GM21390 (cell line): ENCODE data around the gene SERPINB4.
A peak's percentile ranks its signal among the peaks of the same experiment; 100 is the strongest.

Experiments
- ATAC-seq: cut with Tn5 transposase; IDR thresholded peaks from one replicate; pipeline ENCODE4 v1.9.1; 2021; ENCODE audit not compliant: unreplicated experiment

Gene SERPINB4

GRCh38 chr18:63637703-63638102, 6.4 kb downstream of the SERPINB4 start:
- ATAC-seq = no peak

DNA sequence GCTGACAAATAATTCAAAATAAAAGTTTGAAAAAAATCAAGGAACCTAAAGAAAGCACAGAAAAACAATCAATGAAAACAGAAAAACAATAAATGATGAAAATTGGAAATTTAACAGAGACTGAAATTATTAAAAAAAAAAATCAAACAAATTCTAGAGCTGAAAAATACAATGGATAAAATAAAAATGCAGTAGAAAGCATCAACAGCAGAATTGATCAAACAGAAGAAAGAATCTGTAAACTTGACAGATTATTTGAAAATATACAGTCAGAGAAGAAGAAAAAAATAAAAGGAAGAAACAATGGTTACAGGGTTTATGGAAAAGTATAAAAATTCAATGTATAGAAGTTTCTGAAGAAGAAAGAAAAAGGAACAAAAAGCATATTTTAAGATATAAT, 16.2 kb downstream of the SERPINB4 start:
- ATAC-seq = no peak

DNA sequence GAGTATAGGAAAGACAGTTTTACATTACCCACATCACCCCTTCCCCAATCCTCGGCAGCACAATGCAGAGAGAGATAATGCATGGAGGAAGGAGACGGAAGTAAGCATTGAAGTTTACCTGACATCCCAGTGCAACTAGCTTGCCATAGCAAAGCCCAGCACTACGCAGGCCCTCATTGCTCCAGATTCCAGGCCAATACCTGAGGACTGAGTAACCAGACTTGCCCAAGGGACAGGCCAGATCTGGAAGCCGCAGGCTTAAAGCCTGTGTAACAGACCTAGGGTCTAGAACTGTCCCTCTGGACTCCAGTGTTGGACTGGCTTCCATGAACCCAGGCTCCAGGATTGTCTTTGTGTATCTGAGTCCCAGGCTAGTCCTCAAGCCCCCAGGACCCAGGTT, 17.6 kb downstream of the SERPINB4 start:
- ATAC-seq = no peak

DNA sequence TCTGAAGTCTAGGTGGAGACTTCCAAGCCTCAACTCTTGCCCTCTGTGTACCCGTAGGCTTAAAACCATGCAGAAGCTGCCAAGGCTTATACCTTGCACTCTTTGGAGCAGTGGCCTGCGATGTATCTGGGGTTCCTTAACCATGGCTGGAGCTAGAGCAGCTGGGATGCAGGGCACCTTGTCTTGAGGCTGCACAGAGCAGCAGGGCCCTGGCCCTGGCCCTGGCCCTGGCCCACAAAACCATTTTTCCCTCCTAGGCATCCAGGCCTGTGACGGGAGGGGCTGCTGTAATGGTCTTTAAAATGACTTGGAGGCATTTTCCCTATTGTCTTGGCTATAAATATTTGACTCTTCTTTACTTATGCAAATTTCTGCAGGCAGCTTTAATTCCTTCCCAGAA, 19.2 kb downstream of the SERPINB4 start:
- no peak for ATAC-seq

- no peak for ATAC-seq
Observed at GRCh38 chr18:63619661-63620060, 24.4 kb downstream of the SERPINB4 start.

DNA sequence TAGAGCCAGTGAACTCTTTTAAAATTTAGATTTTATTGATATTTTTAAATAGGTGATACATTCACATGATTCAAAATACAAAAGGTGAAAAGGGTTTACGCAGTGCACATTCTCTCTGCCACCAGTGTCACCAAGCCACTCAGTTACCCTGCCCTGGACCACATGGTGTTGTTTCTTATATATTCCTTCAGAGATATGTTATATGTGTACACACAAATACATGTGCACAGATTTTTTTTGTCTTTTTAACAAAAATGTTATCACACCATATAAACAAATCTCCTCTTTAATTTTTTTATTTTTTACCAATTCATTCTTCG, 26.2 kb downstream of the SERPINB4 start:
- ATAC-seq = no peak

- ATAC-seq = peak; percentile 87
Observed at GRCh38 chr18:63617049-63617914, 26.8 kb downstream of the SERPINB4 start.

DNA sequence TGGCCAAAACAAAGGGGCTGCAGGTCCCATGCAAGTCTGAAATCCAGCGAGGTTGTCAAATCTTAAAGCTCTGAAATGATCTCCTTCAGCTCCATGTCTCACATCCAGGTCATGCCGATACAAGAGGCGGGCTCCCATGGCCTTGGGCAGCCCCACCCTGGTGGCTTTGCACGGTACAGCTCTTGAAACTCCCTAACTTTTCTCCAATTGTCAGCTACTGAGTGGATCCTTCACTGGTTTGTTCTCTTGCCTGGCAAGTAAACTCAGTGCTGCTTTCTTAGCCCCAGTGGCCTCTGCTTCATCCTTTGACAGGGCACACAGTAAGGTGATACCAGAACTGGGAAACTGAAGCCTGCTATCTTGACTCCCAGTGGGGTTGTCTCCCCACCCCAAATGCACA, 30.6 kb downstream of the SERPINB4 start:
- ATAC-seq = no peak

GRCh38 chr18:63606526-63606925, 37.5 kb downstream of the SERPINB4 start:
- no peak for ATAC-seq

- no peak for ATAC-seq
Observed at GRCh38 chr18:63604791-63605567, 39.1 kb downstream of the SERPINB4 start.

DNA sequence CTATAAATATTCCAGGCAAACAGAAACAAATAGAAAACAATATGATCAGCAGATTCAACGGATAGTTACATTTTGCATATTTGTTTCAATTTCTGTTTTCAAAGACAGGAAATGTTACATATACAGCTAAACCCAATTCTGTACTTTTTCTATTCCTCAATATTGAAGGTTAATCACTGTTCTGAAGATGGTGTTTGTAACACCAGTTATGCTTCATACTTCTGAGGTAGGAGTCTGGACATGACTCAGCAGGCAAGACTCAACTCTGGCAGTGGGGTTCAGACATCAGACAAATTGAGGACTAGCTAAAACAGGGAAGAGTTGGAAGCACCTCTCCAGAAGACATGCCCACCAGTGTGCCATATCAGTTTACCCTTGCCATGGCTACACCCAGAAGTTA, 40.3 kb downstream of the SERPINB4 start:
- ATAC-seq = peak; percentile 98

GRCh38 chr18:63603355-63603754, 40.7 kb downstream of the SERPINB4 start:
- ATAC-seq = no peak

GRCh38 chr18:63596964-63597363, 47.1 kb downstream of the SERPINB4 start:
- ATAC-seq = no peak

GRCh38 chr18:63592471-63592870, 51.6 kb downstream of the SERPINB4 start:
- ATAC-seq = no peak

DNA sequence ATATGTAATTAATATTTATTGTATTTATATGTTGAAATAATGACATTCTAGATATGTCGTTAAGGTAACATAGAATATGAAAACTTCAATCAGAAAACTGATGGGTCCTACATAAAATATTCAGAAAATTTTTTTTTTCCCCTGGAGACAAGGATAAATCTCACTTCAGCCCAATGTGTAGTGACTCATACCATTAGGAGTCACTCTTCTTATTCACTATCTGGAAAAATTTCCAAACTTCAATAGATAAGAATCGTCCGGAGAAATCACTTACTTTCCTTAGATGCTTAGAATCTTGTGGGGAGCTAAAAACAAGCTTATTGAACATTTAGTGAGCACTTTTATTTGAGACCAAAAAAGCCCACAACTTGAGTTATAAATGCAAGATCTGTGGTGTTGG, 52.3 kb downstream of the SERPINB4 start:
- no peak for ATAC-seq

GRCh38 chr18:63590966-63591695, 52.9 kb downstream of the SERPINB4 start:
- ATAC-seq = no peak

DNA sequence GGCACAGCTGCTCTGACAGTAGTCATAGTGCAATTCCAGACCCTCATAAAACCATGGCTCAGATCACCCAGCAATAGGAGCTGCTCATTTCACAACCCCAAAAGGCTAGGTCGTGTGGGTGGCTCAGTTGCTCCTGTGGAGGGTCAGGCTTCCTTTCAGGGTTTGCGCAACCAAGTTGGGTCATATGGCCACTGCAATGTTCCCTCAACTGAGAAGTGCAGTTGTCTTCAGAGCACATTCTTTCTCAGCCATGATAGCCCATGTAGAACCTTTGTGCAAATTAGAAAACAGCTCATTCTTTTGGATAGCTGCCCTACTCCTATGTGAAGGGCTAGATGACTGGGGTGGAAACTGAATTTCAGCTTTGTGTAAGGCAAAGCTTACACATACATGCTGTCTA, 53.7 kb downstream of the SERPINB4 start:
- no peak for ATAC-seq

DNA sequence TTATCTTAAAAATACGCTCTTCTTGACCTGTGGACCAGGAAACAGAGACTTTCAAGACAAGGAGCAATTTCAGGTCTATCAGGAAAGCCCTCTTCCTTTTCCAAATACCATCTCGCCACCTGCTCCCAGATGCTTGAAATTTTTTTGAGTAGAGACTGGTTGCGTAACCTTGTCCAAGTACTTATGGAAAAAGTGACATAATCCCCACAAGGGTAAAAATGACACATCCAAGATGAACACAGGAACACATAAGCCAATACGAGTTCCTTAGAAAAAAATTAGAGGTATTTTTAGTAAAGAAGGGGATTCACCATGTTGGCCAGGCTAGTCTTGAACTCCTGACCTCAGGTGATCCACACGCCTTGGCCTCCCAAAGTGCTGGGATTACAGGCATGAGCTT, 55.1 kb downstream of the SERPINB4 start:
- no peak for ATAC-seq
